Lung (tissue), 12 donors: ENCODE measurements around the gene CDX1. TPM values are rescaled to one million over a fixed set of nuclear protein-coding genes. Genes with fewer than 3 reads are reported as not detected.

Experiments used
- ATAC-seq: fragments of 200-7000 bp; cut with Tn5 transposase; one replicate; pipeline ENCODE4 v1.9.1; 2020; ENCODE audit warnings: moderate number of reproducible peaks; ENCODE audit not compliant: insufficient read depth, low FRiP score
- DNase-seq, 3 donors: peaks; one replicate each; pipeline ENCODE4 v3.0.0-alpha.2; 2013 to 2017
- H3K27ac ChIP-seq, 2 donors: one replicate each; pipeline ENCODE4 v1.5.1; 2013; ENCODE audit warnings: mild to moderate bottlenecking in 2 of 2, moderate library complexity in 2 of 2, control low read depth in 1 of 2, inconsistent platforms in 1 of 2, low read depth in 1 of 2, low read length in 1 of 2
- H3K27me3 ChIP-seq, 3 donors: one replicate each; pipeline ENCODE4 v1.5.1; 2013; ENCODE audit warnings: low read length in 2 of 3; ENCODE audit not compliant: control insufficient read depth in 3 of 3, insufficient read depth in 3 of 3
- H3K36me3 ChIP-seq, 4 donors: one replicate each; pipeline ENCODE4 v1.5.1; 2013; ENCODE audit warnings: low read length in 4 of 4, mild to moderate bottlenecking in 1 of 4, moderate library complexity in 1 of 4; ENCODE audit not compliant: control insufficient read depth in 4 of 4, insufficient read depth in 4 of 4
- H3K4me1 ChIP-seq, 5 donors: one replicate each; pipeline ENCODE4 v1.5.1; 2013; ENCODE audit warnings: low read length in 5 of 5, mild to moderate bottlenecking in 2 of 5, moderate library complexity in 1 of 5; ENCODE audit not compliant: control insufficient read depth in 5 of 5, insufficient read depth in 5 of 5
- H3K4me3 ChIP-seq: one replicate; pipeline ENCODE4 v1.5.1; 2013; ENCODE audit warnings: mild to moderate bottlenecking, control low read depth, moderate library complexity
- H3K9ac ChIP-seq, 2 donors: one replicate each; pipeline ENCODE4 v1.5.1; 2013; ENCODE audit warnings: low read length in 2 of 2, control low read depth in 1 of 2; ENCODE audit not compliant: insufficient read depth in 1 of 2
- H3K9me3 ChIP-seq, 4 donors: one replicate each; pipeline ENCODE4 v1.5.1; 2013; ENCODE audit warnings: low read length in 3 of 4, mild to moderate bottlenecking in 1 of 4, moderate library complexity in 1 of 4; ENCODE audit not compliant: control insufficient read depth in 4 of 4, insufficient read depth in 3 of 4
- WGBS, 2 donors: extraction: QIAGEN DNeasy Blood & Tissue Kit; methylation state at CpG; one replicate each; pipeline ENCODE4 v1.1.7; 2013; 5-methylcytosine and 5-hydroxymethylcytosine counted together
- polyA plus RNA-seq, 2 donors: library from polyadenylated mRNA; stranded (reverse); fragments of 200-250 nt; gene quantifications; one replicate each; pipeline ENCODE4 v1.2.1, GENCODE V29; 2013
- total RNA-seq, 2 donors: library from RNA; depleted of rRNA in 1 of 2; stranded (reverse); fragments of >200 nt in 1 of 2; gene quantifications; one replicate each; pipeline ENCODE4 v1.2.1, GENCODE V29; 2014 to 2021
- TF ChIP-seq, protein P1 (sequence below): IDR thresholded peaks from 2 replicates; pipeline ENCODE4 v1.5.1; 2012; ENCODE audit warnings: mild to moderate bottlenecking; ENCODE audit errors: control extremely low read depth, extremely low read depth
- donor health status: control.
- donor health status: control.
- donor health status: Bipolar disorder and iron deficiency.
- donor health status: healthy.
- donor health status: DM: yes; HTN: yes; CAD: no.

Gene CDX1
- total and polyA plus RNA-seq, 4 donors = 0.09 to 0.43 (median 0.26) TPM

DNA sequence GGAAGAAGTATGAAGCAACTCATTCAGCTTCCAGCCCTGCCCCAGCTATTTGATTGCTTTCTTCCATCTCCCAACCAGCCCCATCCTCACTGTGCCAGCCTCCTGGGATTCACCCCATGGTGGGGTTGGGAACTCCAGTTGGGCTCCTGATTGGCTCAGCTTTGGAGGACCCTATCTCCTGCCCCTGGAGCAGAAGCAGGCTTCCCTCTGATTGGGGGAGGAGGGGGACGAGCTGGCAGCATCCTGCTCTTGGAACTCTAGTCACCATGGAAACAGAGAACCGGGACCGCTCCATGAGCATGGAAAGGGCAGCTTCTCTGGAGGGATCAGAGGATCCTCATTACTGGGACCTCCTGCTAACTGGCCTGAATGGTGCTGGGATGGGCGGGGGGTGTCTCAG, 25.9 kb downstream of the CDX1 start:
- H3K36me3 ChIP-seq = no peaks in the 10 kb centered on the region
- H3K27ac ChIP-seq = no peak overlapping the region
- 73 to 76% methylated on average over 4 of the region's 4 CpGs for WGBS, 2 donors
- TF ChIP-seq, protein P1, sequence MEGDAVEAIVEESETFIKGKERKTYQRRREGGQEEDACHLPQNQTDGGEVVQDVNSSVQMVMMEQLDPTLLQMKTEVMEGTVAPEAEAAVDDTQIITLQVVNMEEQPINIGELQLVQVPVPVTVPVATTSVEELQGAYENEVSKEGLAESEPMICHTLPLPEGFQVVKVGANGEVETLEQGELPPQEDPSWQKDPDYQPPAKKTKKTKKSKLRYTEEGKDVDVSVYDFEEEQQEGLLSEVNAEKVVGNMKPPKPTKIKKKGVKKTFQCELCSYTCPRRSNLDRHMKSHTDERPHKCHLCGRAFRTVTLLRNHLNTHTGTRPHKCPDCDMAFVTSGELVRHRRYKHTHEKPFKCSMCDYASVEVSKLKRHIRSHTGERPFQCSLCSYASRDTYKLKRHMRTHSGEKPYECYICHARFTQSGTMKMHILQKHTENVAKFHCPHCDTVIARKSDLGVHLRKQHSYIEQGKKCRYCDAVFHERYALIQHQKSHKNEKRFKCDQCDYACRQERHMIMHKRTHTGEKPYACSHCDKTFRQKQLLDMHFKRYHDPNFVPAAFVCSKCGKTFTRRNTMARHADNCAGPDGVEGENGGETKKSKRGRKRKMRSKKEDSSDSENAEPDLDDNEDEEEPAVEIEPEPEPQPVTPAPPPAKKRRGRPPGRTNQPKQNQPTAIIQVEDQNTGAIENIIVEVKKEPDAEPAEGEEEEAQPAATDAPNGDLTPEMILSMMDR = no peak
- peaks cover 0 to 3% (median 0%) of the 10 kb centered on the region in 4 donors for H3K9me3 ChIP-seq
- DNase-seq (no peak), ATAC-seq (no peak)
- no peak overlapping the region for H3K4me3 ChIP-seq
- H3K9ac ChIP-seq = no peak overlapping the region
- H3K4me1 ChIP-seq = peaks cover 0 to 8% (median 3%) of the 10 kb centered on the region in 5 donors
- peaks cover 3 to 28% (median 13%) of the 10 kb centered on the region in 3 donors for H3K27me3 ChIP-seq

DNA sequence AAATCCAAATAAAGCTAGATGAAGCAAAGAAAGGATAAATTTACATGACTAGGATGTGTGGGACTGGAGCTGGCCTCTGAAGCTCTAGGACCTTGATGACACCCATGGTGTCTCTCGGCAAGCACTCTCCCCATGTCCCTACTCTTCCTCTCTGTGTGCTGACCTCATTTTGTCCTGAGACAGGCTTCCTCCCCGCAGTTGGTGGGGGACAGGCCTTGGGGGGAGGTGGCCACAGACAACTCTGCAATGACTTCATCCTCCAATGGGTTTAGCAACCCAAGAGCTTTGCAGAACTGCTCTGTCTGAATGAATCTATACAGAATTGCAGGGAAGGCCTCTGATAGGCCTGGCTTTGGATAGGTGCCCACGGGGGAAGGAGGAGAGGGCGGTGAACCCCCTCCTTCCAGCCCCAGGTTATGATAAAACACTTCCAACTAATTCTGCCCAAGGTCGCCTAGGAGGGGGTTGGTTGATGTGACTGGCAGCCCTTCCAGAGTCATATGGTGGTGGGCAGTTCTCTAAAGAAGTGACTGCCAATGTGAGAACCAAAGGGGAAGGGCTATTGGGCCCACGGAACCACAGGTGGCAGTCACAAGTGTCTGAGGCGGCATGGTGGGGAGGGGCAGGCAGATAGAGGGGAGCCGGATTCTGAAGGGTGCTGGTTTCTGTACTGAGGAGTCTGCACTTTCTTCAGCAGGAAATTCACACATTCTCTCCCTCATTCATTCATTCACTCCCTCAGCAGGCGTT, 29.3 kb downstream of the CDX1 start:
- TF ChIP-seq, protein P1 = no peak
- Histone ChIP-seq H3K9me3 (peaks cover 0 to 2% (median 0%) of the 10 kb centered on the region in 4 donors), H3K4me1 (no peaks in the 10 kb centered on the region), H3K36me3 (no peaks in the 10 kb centered on the region), H3K9ac (no peak overlapping the region), H3K27ac (no peak overlapping the region), H3K27me3 (peaks cover 0 to 2% (median 0%) of the 10 kb centered on the region in 3 donors), H3K4me3 (no peak overlapping the region)
- DNase-seq (no peak), ATAC-seq (no peak)
- 85 to 87% methylated on average over 9 of the region's 9 CpGs for WGBS, 2 donors

DNA sequence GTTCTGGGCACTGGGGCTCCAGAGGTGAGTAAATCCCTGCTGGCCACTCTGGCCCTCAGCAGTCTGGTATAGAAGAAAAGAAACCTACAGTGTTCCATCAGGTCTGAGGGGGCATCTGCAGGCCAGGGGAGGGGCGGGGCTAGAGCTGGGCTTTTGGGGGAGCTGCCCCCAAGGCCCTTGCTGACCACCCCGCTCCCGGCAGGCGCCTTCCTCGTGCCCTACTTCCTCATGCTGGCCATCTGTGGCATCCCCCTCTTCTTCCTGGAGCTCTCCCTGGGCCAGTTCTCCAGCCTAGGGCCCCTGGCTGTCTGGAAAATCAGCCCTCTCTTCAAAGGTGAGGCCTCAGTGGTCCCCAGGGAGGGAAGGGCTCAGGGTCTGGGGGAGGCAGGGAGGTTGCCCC, 29.9 kb downstream of the CDX1 start:
- DNase-seq (no peak), ATAC-seq (no peak)
- Histone ChIP-seq H3K4me1 (no peaks in the 10 kb centered on the region), H3K27ac (no peak overlapping the region), H3K4me3 (no peak overlapping the region), H3K9ac (no peak overlapping the region), H3K27me3 (no peaks in the 10 kb centered on the region), H3K36me3 (no peaks in the 10 kb centered on the region), H3K9me3 (peaks cover 0 to 2% (median 0%) of the 10 kb centered on the region in 4 donors)
- TF ChIP-seq, protein P1 = no peak
- 62 to 71% methylated on average over 5 of the region's 5 CpGs for WGBS, 2 donors
